Measurements from ENCODE around the gene AIRE. TPM values are rescaled to one million over a fixed set of nuclear protein-coding genes. Genes with fewer than 3 reads are reported as not detected.
A peak's percentile ranks its signal among the peaks of the same experiment; 100 is the strongest.

The AIRE gene
- total and polyA plus RNA-seq, 2 of the 13 experiments (the other 11 are each of a cell fraction or from before 2014, with no cell fraction given): not detected

GRCh38 chr21:44295163-44295573 lies 9.5 kb downstream of the AIRE start (continued):
- no peak for TF ChIP-seq JUND (CRISPR knock-in tag; IDR thresholded peaks at IDR 0.05)
- no peak for TF ChIP-seq ZNF512 (CRISPR knock-in tag; IDR thresholded peaks at IDR 0.05)

- peak; percentile 1; the same call in 1 of the 3 replicates for ATAC-seq
- H3K4me2 ChIP-seq (ENCODE audit: low read depth, low read length): peak overlapping the region; percentile 67; the same call in 1 of the 2 replicates
- no peaks in the 10 kb centered on the region for H3K36me3 ChIP-seq (replicated peaks in 1 of 2; ENCODE audit: control insufficient read depth in 1 of 2, insufficient read depth in 2 of 2, low read length in 2 of 2)
- intact Hi-C loops (cut with micrococcal nuclease; ENCODE audit: unreplicated experiment) (no loop called here), in situ Hi-C loops (cut with HindIII; ENCODE audit: extremely low pct_ligation_motif_present, low pct_unique_long_range_greater_than_20kb) (no loop called here)
- 0% methylated on average over 2 of the region's 10 CpGs for WGBS (ENCODE audit: low lambda C conversion rate)
- peaks cover 11 to 41% of the 10 kb centered on the region in 2 experiments for H3K27me3 ChIP-seq (ENCODE audit: control insufficient read depth in 1 of 2, insufficient read depth in 2 of 2, low read length in 2 of 2)
- no peak overlapping the region for H2AFZ ChIP-seq (ENCODE audit: low read length)
- no peak for DNase-seq (ENCODE audit: low spot score)
- H3K79me2 ChIP-seq (ENCODE audit: insufficient read depth, low read length): peaks cover 2% of the 10 kb centered on the region
- ChIA-PET CTCF (ENCODE audit: low intra/inter-chr PET ratio, low total read pairs) (no interaction called here), POLR2A (no interaction called here)
- no peak overlapping the region for H3K27ac ChIP-seq (ENCODE audit: extremely low read length, insufficient read depth, low read length)
- no peak overlapping the region for H3K9ac ChIP-seq (ENCODE audit: insufficient read depth, low read depth, low read length)
- H3K4me1 ChIP-seq (ENCODE audit: insufficient read depth, low read length): peaks cover 43% of the 10 kb centered on the region
- H3K4me3 ChIP-seq (replicated peaks in 1 of 3; ENCODE audit: insufficient read depth in 1 of 3, low read depth in 2 of 3, low read length in 3 of 3): peak overlapping the region in 1 of 3 experiments; percentile 61; a peak in 1 of 6 replicates
- H4K20me1 ChIP-seq (ENCODE audit: insufficient read depth, low read length): no peaks in the 10 kb centered on the region
- BruUV-seq (replicated peaks): no TSS peak
- TF ChIP-seq ZFP82 (CRISPR knock-in tag; IDR thresholded peaks at IDR 0.05; ENCODE audit: borderline replicate concordance) (no peak), ZNF10 (CRISPR knock-in tag; IDR thresholded peaks at IDR 0.05; ENCODE audit: borderline replicate concordance, low read depth) (no peak), POGK (CRISPR knock-in tag; conservative IDR thresholded peaks at IDR 0.05) (no peak), MEIS1 (CRISPR knock-in tag; IDR thresholded peaks at IDR 0.05; ENCODE audit: borderline replicate concordance) (no peak), IRX3 (CRISPR knock-in tag; IDR thresholded peaks at IDR 0.05; ENCODE audit: borderline replicate concordance, low read depth) (no peak), ZNF709 (CRISPR knock-in tag; IDR thresholded peaks at IDR 0.05) (no peak), ZNF160 (CRISPR knock-in tag; IDR thresholded peaks at IDR 0.05) (no peak)
- no peak for FAIRE-seq
- no peaks in the 10 kb centered on the region for H3K9me3 ChIP-seq (ENCODE audit: low read length)
Observed at GRCh38 chr21:44295646-44296045, 10.0 kb downstream of the AIRE start.

All from HepG2 (cell line).